Ovary (tissue), 9 donors: Measurements from ENCODE around the gene CCDC194. TPM values are rescaled to one million over a fixed set of nuclear protein-coding genes. Genes with fewer than 3 reads are reported as not detected.

Experiments used
- DNase-seq, 5 donors: peaks; one replicate each; pipeline ENCODE4 v3.0.0-alpha.2; 2019 to 2020
- H3K27ac ChIP-seq, 2 donors: fragments of 200-600 bp; one replicate each; pipeline versions ENCODE4 v1.5.1 to v1.8.0; 2019 to 2022
- H3K27me3 ChIP-seq: fragments of 200-600 bp; one replicate; pipeline ENCODE4 v1.8.0; 2022
- H3K36me3 ChIP-seq: fragments of 200-600 bp; sonication (generic); one replicate; pipeline ENCODE4 v1.5.1; 2019
- H3K4me1 ChIP-seq: one replicate; pipeline ENCODE4 v1.8.1; 2013; ENCODE audit warnings: mild to moderate bottlenecking, moderate library complexity; ENCODE audit not compliant: insufficient read depth
- H3K4me3 ChIP-seq: fragments of 200-600 bp; sonication (generic); one replicate; pipeline ENCODE4 v1.5.1; 2017
- H3K9me3 ChIP-seq, 2 donors: fragments of 200-600 bp in 1 of 2; sonication (generic) in 1 of 2; one replicate each; pipeline versions ENCODE4 v1.5.1 to v1.8.1; 2013 to 2019; ENCODE audit warnings: mild to moderate bottlenecking in 1 of 2, moderate library complexity in 1 of 2
- EP300 ChIP-seq: sonication (generic); formaldehyde crosslinking; IDR thresholded peaks from one replicate; pipeline ENCODE4 v1.6.1; 2017; ENCODE audit warnings: antibody characterized with exemption
- POLR2A ChIP-seq: fragments of 450-650 bp; IDR thresholded peaks from one replicate; pipeline ENCODE4 v1.6.1; 2017; ENCODE audit warnings: antibody characterized with exemption, mild to moderate bottlenecking, moderate library complexity
- WGBS, 3 donors: extraction: QIAGEN DNeasy Blood & Tissue Kit in 1 of 3; methylation state at CpG; one replicate each; pipeline versions ENCODE4 v1.1.5 to v1.1.7; 2013 to 2017; 5-methylcytosine and 5-hydroxymethylcytosine counted together
- intact Hi-C, 4 donors: fragments of 100-400 bp; cut with DNase I; formaldehyde crosslinking; loops; one replicate each; pipeline versions ENCODE4 v1.11.0 to v1.15.1; 2022 to 2023
- polyA plus RNA-seq, 2 donors: library from polyadenylated mRNA; stranded (reverse); fragments of 200-250 nt in 1 of 2; fragments of 350-450 nt in 1 of 2; fragmentation: Illumina TruSeq in 1 of 2; extraction: RNeasy Lipid Tissue Mini Kit (QIAGEN cat#74804) in 1 of 2; gene quantifications; one replicate each; pipeline ENCODE4 v1.2.3, GENCODE V29; 2013 to 2014
- total RNA-seq, 7 donors: library from RNA; depleted of rRNA in 2 of 7; stranded (reverse); fragments of >200 nt in 2 of 7; fragmentation: NEBNext Ultra II Directional in 3 of 7; extraction: Animal tissue kit (Norgen Biotek cat#: 25700) in 3 of 7; gene quantifications; one replicate each; pipeline versions ENCODE4 v1.1.0 to v1.2.4, GENCODE V29; 2016 to 2023
- TF ChIP-seq, protein P1 (sequence below), 3 donors: fragments of 450-650 bp in 2 of 3; fragments of 200-600 bp in 1 of 3; IDR thresholded peaks; one replicate each; pipeline versions ENCODE4 v1.5.1 to v1.8.0; 2016 to 2022; ENCODE audit warnings: antibody characterized with exemption in 3 of 3, mild to moderate bottlenecking in 1 of 3
- donor health status: DM: no; HTN: no; CAD: no; lungs with moderate emphysema.
- donor health status: DM: no; HTN: no; CAD: no.
- donor health status: Bipolar disorder and iron deficiency.
- donor health status: DM: yes; HTN: yes; CAD: no.
- donor health status: DM: no; HTN: no; CAD: no.
- donor health status: DM: yes; HTN: yes; CAD: no.

Gene CCDC194
- total and polyA plus RNA-seq, 9 donors: 0.69 to 13.6 (median 5.7) TPM

DNA sequence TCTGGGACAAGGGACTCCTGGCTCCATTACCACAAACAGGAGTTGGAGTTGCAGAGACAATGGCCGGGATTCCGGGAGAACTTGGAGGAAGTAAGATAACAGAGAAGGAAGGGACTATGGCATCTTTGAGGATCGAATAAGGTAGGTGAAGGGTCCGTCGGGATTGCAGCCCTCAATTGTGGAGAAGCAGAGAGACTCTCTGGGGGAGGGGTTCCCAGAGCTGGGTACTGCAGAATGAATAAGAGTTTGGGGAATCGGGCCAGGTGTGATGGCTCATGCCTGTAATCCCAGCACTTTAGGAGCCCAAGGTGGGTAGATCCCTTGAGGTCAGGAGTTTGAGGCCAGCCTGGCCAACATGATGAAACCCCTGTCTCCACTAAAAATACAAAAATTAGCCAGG is 7.6 kb upstream of the CCDC194 start:
- H3K4me1 ChIP-seq: peaks cover 11% of the 10 kb centered on the region
- no peak overlapping the region for H3K27ac ChIP-seq
- H3K27me3 ChIP-seq: no peaks in the 10 kb centered on the region
- no peak for DNase-seq
- WGBS, 3 donors: 82 to 87% (median 84%) methylated on average over 6 of the region's 6 CpGs
- no peaks in the 10 kb centered on the region for H3K9me3 ChIP-seq
- no peak overlapping the region for H3K4me3 ChIP-seq
- H3K36me3 ChIP-seq: no peaks in the 10 kb centered on the region
- TF ChIP-seq EP300 (no peak), POLR2A (no peak)
- TF ChIP-seq, protein P1, sequence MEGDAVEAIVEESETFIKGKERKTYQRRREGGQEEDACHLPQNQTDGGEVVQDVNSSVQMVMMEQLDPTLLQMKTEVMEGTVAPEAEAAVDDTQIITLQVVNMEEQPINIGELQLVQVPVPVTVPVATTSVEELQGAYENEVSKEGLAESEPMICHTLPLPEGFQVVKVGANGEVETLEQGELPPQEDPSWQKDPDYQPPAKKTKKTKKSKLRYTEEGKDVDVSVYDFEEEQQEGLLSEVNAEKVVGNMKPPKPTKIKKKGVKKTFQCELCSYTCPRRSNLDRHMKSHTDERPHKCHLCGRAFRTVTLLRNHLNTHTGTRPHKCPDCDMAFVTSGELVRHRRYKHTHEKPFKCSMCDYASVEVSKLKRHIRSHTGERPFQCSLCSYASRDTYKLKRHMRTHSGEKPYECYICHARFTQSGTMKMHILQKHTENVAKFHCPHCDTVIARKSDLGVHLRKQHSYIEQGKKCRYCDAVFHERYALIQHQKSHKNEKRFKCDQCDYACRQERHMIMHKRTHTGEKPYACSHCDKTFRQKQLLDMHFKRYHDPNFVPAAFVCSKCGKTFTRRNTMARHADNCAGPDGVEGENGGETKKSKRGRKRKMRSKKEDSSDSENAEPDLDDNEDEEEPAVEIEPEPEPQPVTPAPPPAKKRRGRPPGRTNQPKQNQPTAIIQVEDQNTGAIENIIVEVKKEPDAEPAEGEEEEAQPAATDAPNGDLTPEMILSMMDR (IDR thresholded peaks at IDR 0.05): no peak
- intact Hi-C loops: no loop called here

DNA sequence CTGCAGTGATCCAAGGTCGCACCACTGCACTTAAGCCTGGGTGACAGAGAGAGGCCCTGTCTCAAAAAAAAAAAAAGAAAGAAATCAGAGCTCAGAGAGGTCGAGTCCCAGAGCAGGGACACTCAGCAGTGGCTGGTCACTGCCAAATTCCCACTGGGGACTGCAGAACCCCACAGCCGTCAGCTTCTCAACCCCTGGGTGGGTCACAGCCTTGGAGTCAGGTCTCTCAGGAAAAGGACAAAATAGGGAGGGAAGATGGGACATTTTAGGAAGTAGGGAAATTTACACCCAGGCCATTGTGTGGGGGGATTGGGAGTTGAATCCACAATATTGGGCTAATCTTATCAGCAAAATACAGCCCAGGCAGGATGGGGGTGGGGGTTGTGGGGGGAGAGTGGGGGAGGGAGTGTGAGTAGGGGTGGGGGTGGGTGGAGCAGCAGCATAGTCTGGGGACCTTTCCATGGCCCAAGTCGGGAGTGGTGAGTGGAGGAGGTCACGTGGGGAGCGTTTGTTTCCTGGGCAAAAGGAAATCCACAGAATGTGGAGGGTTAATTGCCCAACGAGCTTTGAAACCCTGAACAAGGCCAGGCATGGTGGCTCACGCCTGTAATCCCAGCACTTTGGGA is 5.0 kb upstream of the CCDC194 start:
- Histone ChIP-seq H3K27ac (no peak overlapping the region), H3K9me3 (no peaks in the 10 kb centered on the region), H3K27me3 (no peaks in the 10 kb centered on the region), H3K4me1 (peaks cover 5% of the 10 kb centered on the region), H3K36me3 (no peaks in the 10 kb centered on the region), H3K4me3 (no peak overlapping the region)
- WGBS, 3 donors: 55 to 58% (median 55%) methylated on average over 8 of the region's 8 CpGs
- intact Hi-C loops: loop anchor here in 1 of 4 donors (10.0 kb wide), 1 partner anchor 66 kb away; the partner anchor contains the start of gene NXNL1
- no peak for DNase-seq
- TF ChIP-seq EP300: no peak
- TF ChIP-seq, protein P1 (IDR thresholded peaks at IDR 0.05): no peak
- TF ChIP-seq POLR2A: no peak

DNA sequence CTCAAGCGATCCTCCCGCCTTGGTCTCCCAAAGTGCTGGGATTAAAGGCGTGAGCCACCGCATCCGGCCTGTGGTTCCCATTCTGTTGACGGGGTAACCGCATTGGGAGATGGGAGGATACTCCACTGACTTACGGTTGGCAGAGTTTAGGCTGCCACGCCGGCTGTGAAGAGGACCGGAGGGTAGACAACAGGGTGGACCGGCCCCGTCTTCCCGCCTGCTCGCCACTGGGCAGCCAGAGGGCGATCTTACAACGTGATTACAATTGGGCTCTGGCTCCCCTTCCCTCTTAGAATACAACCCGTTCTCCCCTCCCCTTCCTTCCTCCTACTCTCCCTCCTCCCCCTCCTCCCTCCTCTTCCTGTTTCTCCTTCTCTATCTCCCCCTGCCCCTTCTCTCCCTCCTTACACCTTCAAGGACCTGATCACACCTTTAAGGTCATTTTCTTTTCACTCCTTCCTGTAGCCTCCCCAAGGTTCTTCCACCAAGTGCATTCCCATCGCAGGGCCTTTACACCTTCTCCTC is 957 bp upstream of the CCDC194 start:
- Histone ChIP-seq H3K9me3 (no peaks in the 10 kb centered on the region), H3K4me1 (peaks cover 11% of the 10 kb centered on the region), H3K4me3 (no peak overlapping the region), H3K27ac (no peak overlapping the region), H3K27me3 (no peaks in the 10 kb centered on the region), H3K36me3 (no peaks in the 10 kb centered on the region)
- WGBS, 3 donors: 25 to 52% (median 45%) methylated on average over 19 of the region's 19 CpGs
- peak; percentile 64 to 77 (median 73) for DNase-seq
- TF ChIP-seq, protein P1 (IDR thresholded peaks at IDR 0.05): peak; percentile 10 to 66 (median 56)
- TF ChIP-seq POLR2A: no peak
- TF ChIP-seq EP300: no peak
- intact Hi-C loops: loop anchor here in 3 of 4 donors (5.0 to 10.0 kb wide), 2 partner anchors 70 to 72 kb away; partner anchors contain the start of gene NXNL1 (in 1 of the 3)

DNA sequence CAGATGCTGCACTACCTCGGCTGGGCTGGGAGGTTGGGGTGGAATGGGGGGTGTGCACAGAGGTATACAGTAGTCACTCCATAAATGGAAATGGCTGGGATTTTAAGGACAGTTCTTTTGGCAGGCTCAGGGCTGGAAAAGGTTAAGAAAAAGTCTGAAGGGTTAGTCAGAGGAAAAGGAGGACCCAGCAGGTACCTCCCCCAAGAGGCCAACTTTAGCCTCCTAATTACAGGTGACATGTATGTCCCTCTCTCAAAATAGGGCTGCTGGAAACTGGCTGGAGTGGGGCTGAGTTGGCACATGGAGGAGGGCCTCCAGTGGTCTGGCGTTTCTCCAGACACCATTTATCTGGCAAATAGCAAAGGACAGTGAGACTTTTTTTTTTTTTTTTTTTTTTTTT is 994 bp downstream of the CCDC194 start:
- H3K9me3 ChIP-seq: no peaks in the 10 kb centered on the region
- H3K4me3 ChIP-seq: no peak overlapping the region
- no peaks in the 10 kb centered on the region for H3K27me3 ChIP-seq
- H3K4me1 ChIP-seq: peaks cover 11% of the 10 kb centered on the region
- WGBS, 3 donors: 18 to 32% (median 23%) methylated on average over 2 of the region's 2 CpGs
- no peak for DNase-seq
- H3K27ac ChIP-seq: no peak overlapping the region
- intact Hi-C loops: loop anchor here in 3 of 4 donors (5.0 to 10.0 kb wide), 2 partner anchors 72 to 74 kb away; partner anchors contain the start of gene NXNL1 (in 1 of the 3)
- no peaks in the 10 kb centered on the region for H3K36me3 ChIP-seq
- TF ChIP-seq EP300 (no peak), POLR2A (no peak)
- TF ChIP-seq, protein P1 (IDR thresholded peaks at IDR 0.05): no peak
